Measurements from ENCODE around the gene AKIP1. TPM values are rescaled to one million over a fixed set of nuclear protein-coding genes. Genes with fewer than 3 reads are reported as not detected.

AKIP1 gene
- total and polyA plus RNA-seq, 9 of the 15 experiments (the other 6 are each of a cell fraction or from before 2014, with no cell fraction given) = 9.0 to 52.6 (median 36.2) TPM

DNA sequence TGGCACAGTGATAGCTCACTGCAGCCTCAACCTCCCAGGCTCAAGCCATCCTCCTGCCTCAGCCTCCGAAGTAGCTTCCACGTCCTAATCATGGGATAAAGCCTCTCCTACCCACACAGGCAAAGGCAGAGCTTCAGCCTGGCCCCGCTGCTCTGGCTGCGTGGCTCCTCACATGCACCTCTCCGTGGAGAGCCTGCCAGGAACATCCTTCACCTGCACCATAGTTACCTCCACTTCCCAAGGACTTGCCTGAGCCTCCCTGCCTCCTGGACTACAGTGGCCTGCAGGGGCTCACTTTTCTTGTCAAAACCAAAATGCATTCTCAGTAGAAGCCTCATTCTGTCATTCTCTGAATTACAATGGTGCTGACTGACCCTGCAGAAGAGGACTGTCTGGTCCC lies 15.2 kb downstream of the AKIP1 start:
- no peaks in the 10 kb centered on the region for H3K4me1 ChIP-seq (replicated peaks in 1 of 2; ENCODE audit: control insufficient read depth in 2 of 2, insufficient read depth in 2 of 2, low read length in 2 of 2)
- no peak overlapping the region for H3K27ac ChIP-seq (ENCODE audit: extremely low read depth, low read depth, low read length)
- H3K4me3 ChIP-seq = no peak overlapping the region
- H4K20me1 ChIP-seq (replicated peaks; ENCODE audit: control insufficient read depth, insufficient read depth, low read length) = no peaks in the 10 kb centered on the region
- POLR2A ChIA-PET = interaction anchor here (0.6 kb wide), 1 partner anchor 720 kb away, joined by 3 read pairs; no protein-coding TSS in a partner anchor
- FAIRE-seq = no peak
- no peak for ATAC-seq
- CTCF ChIA-PET (ENCODE audit: low intra/inter-chr PET ratio) = no interaction called here
- intact Hi-C loops (cut with micrococcal nuclease) = no loop called here
- DNase-seq (ENCODE audit: extremely low read depth in 1 of 4, low spot score in 3 of 4) = no peak
- no peaks in the 10 kb centered on the region; a peak in 1 of 5 replicates for H3K27me3 ChIP-seq (ENCODE audit: control insufficient read depth in 2 of 2, insufficient read depth in 2 of 2, low read length in 2 of 2)
- in situ Hi-C loops (cut with MboI) = no loop called here
- no peaks in the 10 kb centered on the region for H3K79me2 ChIP-seq (ENCODE audit: control insufficient read depth, insufficient read depth, low read length)
- BruUV-seq (replicated peaks) = no TSS peak
- H3K36me3 ChIP-seq (ENCODE audit: control insufficient read depth, insufficient read depth, low read length) = peaks cover 19% of the 10 kb centered on the region; the same call in 2 of the 3 replicates
- no peaks in the 10 kb centered on the region for H3K9me1 ChIP-seq (ENCODE audit: control insufficient read depth, insufficient read depth, low read length)
- no peak overlapping the region for H3K4me2 ChIP-seq (ENCODE audit: insufficient read depth, low read length)
- no peak overlapping the region for H2AFZ ChIP-seq (ENCODE audit: low read depth, low read length)
- 65% methylated on average over 5 of the region's 5 CpGs for WGBS (ENCODE audit: insufficient coverage, low coverage, missing lambda C conversion rate)
- no peak overlapping the region for H3K9ac ChIP-seq (ENCODE audit: insufficient read depth in 1 of 2, low read depth in 2 of 2, low read length in 2 of 2)
- no peaks in the 10 kb centered on the region for H3K9me3 ChIP-seq (replicated peaks; ENCODE audit: control insufficient read depth, insufficient read depth, low read depth, low read length)
- TF ChIP-seq, protein P1, sequence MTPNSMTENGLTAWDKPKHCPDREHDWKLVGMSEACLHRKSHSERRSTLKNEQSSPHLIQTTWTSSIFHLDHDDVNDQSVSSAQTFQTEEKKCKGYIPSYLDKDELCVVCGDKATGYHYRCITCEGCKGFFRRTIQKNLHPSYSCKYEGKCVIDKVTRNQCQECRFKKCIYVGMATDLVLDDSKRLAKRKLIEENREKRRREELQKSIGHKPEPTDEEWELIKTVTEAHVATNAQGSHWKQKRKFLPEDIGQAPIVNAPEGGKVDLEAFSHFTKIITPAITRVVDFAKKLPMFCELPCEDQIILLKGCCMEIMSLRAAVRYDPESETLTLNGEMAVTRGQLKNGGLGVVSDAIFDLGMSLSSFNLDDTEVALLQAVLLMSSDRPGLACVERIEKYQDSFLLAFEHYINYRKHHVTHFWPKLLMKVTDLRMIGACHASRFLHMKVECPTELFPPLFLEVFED (CRISPR knock-in tag; conservative IDR thresholded peaks at IDR 0.05) = no peak
- TF ChIP-seq, protein P2, sequence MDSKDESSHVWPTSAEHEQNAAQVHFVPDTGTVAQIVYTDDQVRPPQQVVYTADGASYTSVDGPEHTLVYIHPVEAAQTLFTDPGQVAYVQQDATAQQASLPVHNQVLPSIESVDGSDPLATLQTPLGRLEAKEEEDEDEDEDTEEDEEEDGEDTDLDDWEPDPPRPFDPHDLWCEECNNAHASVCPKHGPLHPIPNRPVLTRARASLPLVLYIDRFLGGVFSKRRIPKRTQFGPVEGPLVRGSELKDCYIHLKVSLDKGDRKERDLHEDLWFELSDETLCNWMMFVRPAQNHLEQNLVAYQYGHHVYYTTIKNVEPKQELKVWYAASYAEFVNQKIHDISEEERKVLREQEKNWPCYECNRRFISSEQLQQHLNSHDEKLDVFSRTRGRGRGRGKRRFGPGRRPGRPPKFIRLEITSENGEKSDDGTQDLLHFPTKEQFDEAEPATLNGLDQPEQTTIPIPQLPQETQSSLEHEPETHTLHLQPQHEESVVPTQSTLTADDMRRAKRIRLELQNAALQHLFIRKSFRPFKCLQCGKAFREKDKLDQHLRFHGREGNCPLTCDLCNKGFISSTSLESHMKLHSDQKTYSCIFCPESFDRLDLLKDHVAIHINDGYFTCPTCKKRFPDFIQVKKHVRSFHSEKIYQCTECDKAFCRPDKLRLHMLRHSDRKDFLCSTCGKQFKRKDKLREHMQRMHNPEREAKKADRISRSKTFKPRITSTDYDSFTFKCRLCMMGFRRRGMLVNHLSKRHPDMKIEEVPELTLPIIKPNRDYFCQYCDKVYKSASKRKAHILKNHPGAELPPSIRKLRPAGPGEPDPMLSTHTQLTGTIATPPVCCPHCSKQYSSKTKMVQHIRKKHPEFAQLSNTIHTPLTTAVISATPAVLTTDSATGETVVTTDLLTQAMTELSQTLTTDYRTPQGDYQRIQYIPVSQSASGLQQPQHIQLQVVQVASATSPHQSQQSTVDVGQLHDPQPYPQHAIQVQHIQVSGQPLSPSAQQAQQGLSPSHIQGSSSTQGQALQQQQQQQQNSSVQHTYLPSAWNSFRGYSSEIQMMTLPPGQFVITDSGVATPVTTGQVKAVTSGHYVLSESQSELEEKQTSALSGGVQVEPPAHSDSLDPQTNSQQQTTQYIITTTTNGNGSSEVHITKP (IDR thresholded peaks at IDR 0.05; ENCODE audit: partially characterized antibody) = no peak
- TF ChIP-seq, protein P3, sequence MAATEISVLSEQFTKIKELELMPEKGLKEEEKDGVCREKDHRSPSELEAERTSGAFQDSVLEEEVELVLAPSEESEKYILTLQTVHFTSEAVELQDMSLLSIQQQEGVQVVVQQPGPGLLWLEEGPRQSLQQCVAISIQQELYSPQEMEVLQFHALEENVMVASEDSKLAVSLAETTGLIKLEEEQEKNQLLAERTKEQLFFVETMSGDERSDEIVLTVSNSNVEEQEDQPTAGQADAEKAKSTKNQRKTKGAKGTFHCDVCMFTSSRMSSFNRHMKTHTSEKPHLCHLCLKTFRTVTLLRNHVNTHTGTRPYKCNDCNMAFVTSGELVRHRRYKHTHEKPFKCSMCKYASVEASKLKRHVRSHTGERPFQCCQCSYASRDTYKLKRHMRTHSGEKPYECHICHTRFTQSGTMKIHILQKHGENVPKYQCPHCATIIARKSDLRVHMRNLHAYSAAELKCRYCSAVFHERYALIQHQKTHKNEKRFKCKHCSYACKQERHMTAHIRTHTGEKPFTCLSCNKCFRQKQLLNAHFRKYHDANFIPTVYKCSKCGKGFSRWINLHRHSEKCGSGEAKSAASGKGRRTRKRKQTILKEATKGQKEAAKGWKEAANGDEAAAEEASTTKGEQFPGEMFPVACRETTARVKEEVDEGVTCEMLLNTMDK (IDR thresholded peaks at IDR 0.05; ENCODE audit: borderline replicate concordance, insufficient read depth, low read depth, low read length, poor library complexity, severe bottlenecking) = no peak
- no peak for TF ChIP-seq TRIM24 (IDR thresholded peaks at IDR 0.05)
- no peak for TF ChIP-seq SNRNP70 (optimal IDR thresholded peaks at IDR 0.05; ENCODE audit: low read depth, low read length)
- no peak for TF ChIP-seq FOXA1 (IDR thresholded peaks at IDR 0.05; ENCODE audit: borderline replicate concordance)
- TF ChIP-seq SRSF3 (IDR thresholded peaks at IDR 0.05; ENCODE audit: insufficient read depth, low read length) = no peak
- TF ChIP-seq ATF3 (IDR thresholded peaks at IDR 0.05) = no peak
- TF ChIP-seq ATF3 (CRISPR knock-in tag; conservative IDR thresholded peaks at IDR 0.05) = no peak
- TF ChIP-seq SMARCB1 (IDR thresholded peaks at IDR 0.05; ENCODE audit: insufficient read length, low read depth) = no peak
- no peak for TF ChIP-seq PHF8 (IDR thresholded peaks at IDR 0.05; ENCODE audit: borderline replicate concordance, low read length)
- TF ChIP-seq SP1 (CRISPR knock-in tag; IDR thresholded peaks at IDR 0.05) = no peak
- no peak for TF ChIP-seq POLR2AphosphoS2 (IDR thresholded peaks at IDR 0.05; ENCODE audit: low read length)
- TF ChIP-seq NUFIP1 (IDR thresholded peaks at IDR 0.05; ENCODE audit: partially characterized antibody) = no peak
- TF ChIP-seq NBN (IDR thresholded peaks at IDR 0.05; ENCODE audit: low read depth) = no peak
- TF ChIP-seq HNRNPH1 (optimal IDR thresholded peaks at IDR 0.05; ENCODE audit: low read depth, low read length) = no peak
